A673 (cell line): Measurements from ENCODE around the gene PHC2. TPM values are rescaled to one million over a fixed set of nuclear protein-coding genes. Genes with fewer than 3 reads are reported as not detected.

Experiments used
- BruUV-seq: library from RNA; stranded (reverse); fragments of 400-500 nt; replicated peaks from 2 replicates; lab custom pipeline; 2021; lab: Mats Ljungman, UMichigan
- CTCF ChIA-PET: fragments of 300-600 bp; sonication (Branson Sonifier 250); formaldehyde crosslinking; loops from one replicate; lab custom pipeline; 2022; ENCODE audit warnings: antibody characterized with exemption; lab: Charles Lee
- POLR2A ChIA-PET: fragments of 300-600 bp; sonication (Branson Sonifier 250); formaldehyde crosslinking; loops from one replicate; lab custom pipeline; 2022; ENCODE audit warnings: antibody characterized with exemption; ENCODE audit not compliant: low non-redundant PET; lab: Charles Lee
- DNase-seq: peaks from one replicate; pipeline ENCODE4 v3.0.0-alpha.2; 2015; ENCODE audit warnings: low spot score
- H3K27ac ChIP-seq: fragments of 200-600 bp; sonication (generic); 2 replicates; pipeline ENCODE4 v1.5.1; 2016; ENCODE audit warnings: mixed run types, low read depth, mild to moderate bottlenecking, mixed read lengths, antibody characterized with exemption, low read length; ENCODE audit not compliant: poor library complexity, severe bottlenecking
- H3K27me3 ChIP-seq: fragments of 200-600 bp; sonication (generic); replicated peaks from 2 replicates; pipeline ENCODE4 v1.6.1; 2017; ENCODE audit warnings: mixed run types, low read depth, mild to moderate bottlenecking, mixed read lengths, antibody characterized with exemption, low read length; ENCODE audit not compliant: insufficient read depth, poor library complexity
- H3K36me3 ChIP-seq: fragments of 200-600 bp; sonication (generic); 2 replicates; pipeline ENCODE4 v1.6.1; 2016; ENCODE audit warnings: mixed run types, mild to moderate bottlenecking, mixed read lengths, antibody characterized with exemption, low read length; ENCODE audit not compliant: insufficient read depth, poor library complexity, severe bottlenecking
- H3K4me1 ChIP-seq: fragments of 200-600 bp; sonication (generic); 2 replicates; pipeline ENCODE4 v1.6.1; 2017; ENCODE audit warnings: mixed run types, mild to moderate bottlenecking, mixed read lengths, antibody characterized with exemption, low read length; ENCODE audit not compliant: insufficient read depth, poor library complexity, severe bottlenecking
- H3K4me3 ChIP-seq: fragments of 200-600 bp; sonication (generic); 2 replicates; pipeline ENCODE4 v1.5.1; 2016; ENCODE audit warnings: low read depth, mixed run types, mild to moderate bottlenecking, mixed read lengths, low read length; ENCODE audit not compliant: poor library complexity, severe bottlenecking
- H3K9me3 ChIP-seq: fragments of 200-600 bp; sonication (generic); 2 replicates; pipeline ENCODE4 v1.6.1; 2016; ENCODE audit warnings: mixed run types, low read depth, mild to moderate bottlenecking, mixed read lengths, antibody characterized with exemption, low read length; ENCODE audit not compliant: poor library complexity, severe bottlenecking
- CTCF ChIP-seq: fragments of 300-800, 200-600 bp; sonication (generic); conservative IDR thresholded peaks from 2 replicates; pipeline ENCODE4 v1.5.1; 2017; ENCODE audit warnings: low read depth, mild to moderate bottlenecking, antibody characterized with exemption, low read length, moderate library complexity, mixed read lengths
- EZH2 ChIP-seq: fragments of 200-600 bp; sonication (generic); IDR thresholded peaks from 2 replicates; pipeline ENCODE4 v1.6.1; 2017; ENCODE audit warnings: borderline replicate concordance, low read depth, mild to moderate bottlenecking, mixed read lengths, antibody characterized with exemption, low read length; ENCODE audit not compliant: poor library complexity, severe bottlenecking
- intact Hi-C: fragments of 100-400 bp; cut with micrococcal nuclease; formaldehyde crosslinking; loops from one replicate; pipeline ENCODE4 v1.10.0; 2022; ENCODE audit not compliant: unreplicated experiment
- total RNA-seq: library from RNA; stranded (reverse); gene quantifications from 2 replicates; pipeline ENCODE4 v1.2.3, GENCODE V29; 2021

Gene PHC2
- total RNA-seq, 1 experiment from 2014 or later = 136 TPM

GRCh38 chr1:33375316-33375715 lies 55.6 kb downstream of the PHC2 start:
- no peaks in the 10 kb centered on the region for H3K9me3 ChIP-seq
- no peak overlapping the region for H3K4me3 ChIP-seq
- intact Hi-C loops = no loop called here
- H3K27me3 ChIP-seq = no peaks in the 10 kb centered on the region
- H3K4me1 ChIP-seq = no peaks in the 10 kb centered on the region
- no peak for TF ChIP-seq EZH2
- no peak for DNase-seq
- H3K36me3 ChIP-seq = no peaks in the 10 kb centered on the region
- H3K27ac ChIP-seq = no peak overlapping the region
- BruUV-seq = no TSS peak
- POLR2A ChIA-PET = no interaction called here
- CTCF ChIA-PET = no interaction called here

DNA sequence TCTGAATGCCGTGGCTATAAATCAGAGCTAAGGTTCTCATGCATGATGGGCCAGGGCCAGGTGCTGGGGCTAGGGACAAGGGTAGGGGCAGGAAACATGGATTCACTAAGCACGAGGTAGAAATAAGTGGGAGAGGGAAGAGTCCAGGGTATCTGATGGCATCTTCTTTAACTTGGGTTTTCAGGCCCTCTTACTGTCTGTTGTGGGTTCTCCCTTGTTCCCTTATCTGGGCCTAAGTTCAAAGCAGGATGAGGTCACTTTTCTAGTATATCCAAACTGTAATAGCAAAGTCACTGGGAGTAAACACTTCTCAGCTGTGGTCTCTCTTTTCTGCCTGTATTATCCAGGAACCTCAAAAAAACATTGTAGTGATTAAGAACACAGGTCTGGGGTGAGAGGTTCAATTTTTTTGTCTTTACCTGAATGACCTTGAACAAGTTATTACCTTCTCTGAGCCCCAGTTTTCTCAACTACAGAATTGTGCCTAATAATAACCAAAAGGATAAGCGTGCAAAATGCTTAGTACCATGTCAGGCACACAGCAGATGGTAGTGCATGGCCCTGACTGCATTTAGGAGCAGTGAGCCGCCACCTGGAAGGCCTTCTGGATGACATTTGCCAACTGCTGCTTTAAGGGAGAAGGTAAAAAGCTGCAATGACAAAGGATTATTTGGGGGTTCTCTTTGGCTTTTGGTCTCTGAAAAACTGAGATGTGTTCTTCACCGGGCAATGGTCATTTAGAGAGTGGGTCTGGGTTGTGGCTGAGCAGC lies 56.4 kb downstream of the PHC2 start:
- Histone ChIP-seq H3K9me3 (no peaks in the 10 kb centered on the region), H3K36me3 (no peaks in the 10 kb centered on the region), H3K4me3 (no peak overlapping the region), H3K27me3 (no peaks in the 10 kb centered on the region), H3K4me1 (no peaks in the 10 kb centered on the region), H3K27ac (no peak overlapping the region)
- no peak for TF ChIP-seq CTCF
- no peak for TF ChIP-seq EZH2
- intact Hi-C loops = no loop called here
- POLR2A ChIA-PET = no interaction called here
- CTCF ChIA-PET = no interaction called here
- DNase-seq = no peak
- BruUV-seq = no TSS peak

GRCh38 chr1:33373606-33374005 lies 57.3 kb downstream of the PHC2 start:
- no peaks in the 10 kb centered on the region for H3K36me3 ChIP-seq
- intact Hi-C loops = no loop called here

More at GRCh38 chr1:33373606-33374005, 57.3 kb downstream of the PHC2 start:
- H3K27me3 ChIP-seq = no peaks in the 10 kb centered on the region
- H3K4me3 ChIP-seq = no peak overlapping the region
- H3K9me3 ChIP-seq = no peaks in the 10 kb centered on the region
- no TSS peak for BruUV-seq
- no peak overlapping the region for H3K27ac ChIP-seq
- POLR2A ChIA-PET = no interaction called here
- DNase-seq = no peak
- TF ChIP-seq EZH2 (no peak), CTCF (no peak)
- CTCF ChIA-PET = no interaction called here
- no peaks in the 10 kb centered on the region for H3K4me1 ChIP-seq
